ENCODE data around the gene AIG1. TPM values are rescaled to one million over a fixed set of nuclear protein-coding genes. Genes with fewer than 3 reads are reported as not detected.

AIG1 gene
- total and polyA plus RNA-seq, 2 experiments from 2014 or later = 44.7 to 46.9 TPM

- in situ Hi-C loops (cut with MboI) = no loop called here
- Histone ChIP-seq H4K20me1 (ENCODE audit: insufficient read depth) (no peaks in the 10 kb centered on the region), H3K9me3 (ENCODE audit: low read depth) (no peaks in the 10 kb centered on the region), H3K9me2 (ENCODE audit: insufficient read depth) (no peaks in the 10 kb centered on the region), H3K27ac (no peak overlapping the region), H3K4me1 (ENCODE audit: insufficient read depth) (no peaks in the 10 kb centered on the region), H3K36me3 (ENCODE audit: low read depth) (no peaks in the 10 kb centered on the region), H3F3A (ENCODE audit: insufficient read depth) (no peaks in the 10 kb centered on the region), H3K27me3 (replicated peaks; ENCODE audit: insufficient read depth) (no peaks in the 10 kb centered on the region), H2AFZ (no peak overlapping the region), H3K9ac (no peak overlapping the region), H3K79me2 (ENCODE audit: insufficient read depth) (no peaks in the 10 kb centered on the region), H3K4me2 (ENCODE audit: unreplicated experiment) (no peak overlapping the region), H3K4me3 (no peak overlapping the region)
- DNase-seq = no peak
- WGBS, 2 experiments (ENCODE audit: low coverage in 1 of 2, low lambda C conversion rate in 2 of 2, missing lambda C conversion rate in 2 of 2) = 77 to 84% methylated on average over 3 of the region's 3 CpGs
- TF ChIP-seq EZH2phosphoT487 (IDR thresholded peaks at IDR 0.05; ENCODE audit: insufficient read depth, low read depth) (no peak), EZH2 (IDR thresholded peaks at IDR 0.05; ENCODE audit: insufficient read depth, poor library complexity, severe bottlenecking) (no peak)
Observed at GRCh38 chr6:143390278-143390677, 329.6 kb downstream of the AIG1 start.

Other genes starting within 250 kb of the AIG1 start
- 15.0 and 21.0 TPM in 2 replicates for gene HIVEP2, start 115.7 kb upstream of the AIG1 start, total RNA-seq (2014; rRNA removed; shearing (Covaris generic))
- gene HIVEP2, start 115.7 kb upstream of the AIG1 start, polyA plus RNA-seq (2016; fragmentation: Nextera tagmentation; extraction: Ambion mirVana) = 6.8 and 8.3 TPM in 2 replicates

Data from GM23248 (cell line).